ENCODE measurements around the gene GRIK2. TPM values are rescaled to one million over a fixed set of nuclear protein-coding genes. Genes with fewer than 3 reads are reported as not detected.

Gene GRIK2
- polyA plus RNA-seq, 1 of the 3 experiments (the other 2 are of a cell fraction): 0.30 TPM

DNA sequence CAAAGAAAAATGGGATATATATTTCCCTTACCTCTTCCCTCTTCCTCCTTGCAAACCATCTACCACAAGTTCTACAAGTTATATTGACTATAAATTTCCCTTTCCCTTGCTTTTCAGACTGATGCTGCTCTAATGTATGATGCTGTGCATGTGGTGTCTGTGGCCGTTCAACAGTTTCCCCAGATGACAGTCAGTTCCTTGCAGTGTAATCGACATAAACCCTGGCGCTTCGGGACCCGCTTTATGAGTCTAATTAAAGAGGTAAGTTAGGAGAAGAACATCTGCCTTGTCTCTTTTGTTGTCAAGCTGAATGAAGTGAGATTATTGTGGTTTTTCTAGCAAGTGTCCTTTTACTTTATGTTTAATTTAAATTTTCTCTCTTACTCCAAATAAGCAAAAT is 406.0 kb downstream of the GRIK2 start:
- Histone ChIP-seq H3K9me2 (peaks cover 4% of the 10 kb centered on the region; the same call in 1 of the 2 replicates), H3K79me2 (ENCODE audit: insufficient read depth) (no peaks in the 10 kb centered on the region), H2AFZ (ENCODE audit: low read depth) (no peak overlapping the region), H3F3A (replicated peaks; ENCODE audit: insufficient read depth) (no peaks in the 10 kb centered on the region), H3K9ac (no peak overlapping the region), H3K36me3 (replicated peaks in 1 of 2; ENCODE audit: control insufficient read depth in 1 of 2, insufficient read depth in 2 of 2, low read length in 1 of 2) (no peaks in the 10 kb centered on the region), H3K9me3 (no peaks in the 10 kb centered on the region), H3K27me3 (ENCODE audit: insufficient read depth) (no peaks in the 10 kb centered on the region), H3K4me1 (ENCODE audit: control insufficient read depth in 1 of 2, insufficient read depth in 2 of 2, low read depth in 1 of 2, low read length in 1 of 2) (no peaks in the 10 kb centered on the region), H4K20me1 (ENCODE audit: insufficient read depth) (no peaks in the 10 kb centered on the region), H3K27ac (ENCODE audit: low read depth in 2 of 2, low read length in 1 of 2) (no peak overlapping the region), H3K4me3 (ENCODE audit: low read depth in 2 of 2, low read length in 1 of 2) (no peak overlapping the region), H3K4me2 (no peak overlapping the region)
- TF ChIP-seq GABPA (IDR thresholded peaks at IDR 0.05; ENCODE audit: low read depth) (no peak), MXI1 (IDR thresholded peaks at IDR 0.05; ENCODE audit: low read depth, low read length) (no peak)
- ChIA-PET CTCF (no interaction called here), POLR2A (no interaction called here)
- no peak for DNase-seq
- WGBS (ENCODE audit: low lambda C conversion rate): 93% methylated on average over 5 of the region's 5 CpGs

DNA sequence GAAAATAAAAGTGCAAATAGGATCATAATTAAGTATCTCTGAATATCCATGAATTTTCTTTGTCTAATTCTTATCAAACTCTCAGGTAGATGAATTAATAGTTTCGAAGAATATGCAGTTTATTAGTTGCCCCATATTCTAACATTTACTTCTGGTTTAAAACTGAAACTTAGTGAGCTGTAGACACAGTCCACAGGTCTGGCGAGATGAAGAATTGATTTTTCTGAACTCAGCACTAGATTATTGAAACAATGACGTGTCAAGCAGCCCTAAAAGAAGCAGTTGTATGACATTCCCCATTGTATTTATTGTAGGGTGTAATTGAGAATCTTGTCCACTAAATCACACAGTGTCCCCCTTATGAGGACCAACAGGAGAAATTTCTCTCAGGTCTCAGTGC is 407.1 kb downstream of the GRIK2 start:
- Histone ChIP-seq H3K9me2 (peaks cover 4% of the 10 kb centered on the region; the same call in 1 of the 2 replicates), H2AFZ (ENCODE audit: low read depth) (no peak overlapping the region), H3K4me1 (ENCODE audit: control insufficient read depth in 1 of 2, insufficient read depth in 2 of 2, low read depth in 1 of 2, low read length in 1 of 2) (no peaks in the 10 kb centered on the region), H4K20me1 (ENCODE audit: insufficient read depth) (no peaks in the 10 kb centered on the region), H3F3A (replicated peaks; ENCODE audit: insufficient read depth) (peaks cover 2% of the 10 kb centered on the region), H3K4me3 (ENCODE audit: low read depth in 2 of 2, low read length in 1 of 2) (no peak overlapping the region), H3K36me3 (replicated peaks in 1 of 2; ENCODE audit: control insufficient read depth in 1 of 2, insufficient read depth in 2 of 2, low read length in 1 of 2) (no peaks in the 10 kb centered on the region), H3K27me3 (ENCODE audit: insufficient read depth) (no peaks in the 10 kb centered on the region), H3K9me3 (no peaks in the 10 kb centered on the region), H3K27ac (ENCODE audit: low read depth in 2 of 2, low read length in 1 of 2) (no peak overlapping the region), H3K9ac (no peak overlapping the region), H3K4me2 (no peak overlapping the region), H3K79me2 (ENCODE audit: insufficient read depth) (no peaks in the 10 kb centered on the region)
- POLR2A ChIA-PET: no interaction called here
- no peak for TF ChIP-seq MEF2A (IDR thresholded peaks at IDR 0.05; ENCODE audit: borderline replicate concordance, low read depth)
- TF ChIP-seq SMC3 (IDR thresholded peaks at IDR 0.05; ENCODE audit: low read depth, low read length): no peak
- TF ChIP-seq RAD21 (IDR thresholded peaks at IDR 0.05; ENCODE audit: low read length): no peak
- CTCF ChIA-PET: no interaction called here
- no peak for DNase-seq
- WGBS (ENCODE audit: low lambda C conversion rate): 55% methylated on average over 3 of the region's 3 CpGs

GRCh38 chr6:101803136-101803535 is 409.6 kb downstream of the GRIK2 start:
- 0% methylated on average over 1 of the region's 1 CpG for WGBS (ENCODE audit: low lambda C conversion rate)
- Histone ChIP-seq H3K79me2 (ENCODE audit: insufficient read depth) (no peaks in the 10 kb centered on the region), H3K4me2 (no peak overlapping the region), H3K4me1 (ENCODE audit: control insufficient read depth in 1 of 2, insufficient read depth in 2 of 2, low read depth in 1 of 2, low read length in 1 of 2) (no peaks in the 10 kb centered on the region), H3K9me2 (peaks cover 4% of the 10 kb centered on the region; the same call in 1 of the 2 replicates), H3K27ac (ENCODE audit: low read depth in 2 of 2, low read length in 1 of 2) (no peak overlapping the region; a peak in 1 of 4 replicates), H3K36me3 (replicated peaks in 1 of 2; ENCODE audit: control insufficient read depth in 1 of 2, insufficient read depth in 2 of 2, low read length in 1 of 2) (no peaks in the 10 kb centered on the region), H3K4me3 (ENCODE audit: low read depth in 2 of 2, low read length in 1 of 2) (no peak overlapping the region), H4K20me1 (ENCODE audit: insufficient read depth) (no peaks in the 10 kb centered on the region), H3K27me3 (ENCODE audit: insufficient read depth) (no peaks in the 10 kb centered on the region), H3K9ac (no peak overlapping the region), H2AFZ (ENCODE audit: low read depth) (no peak overlapping the region), H3K9me3 (no peaks in the 10 kb centered on the region), H3F3A (replicated peaks; ENCODE audit: insufficient read depth) (peaks cover 17% of the 10 kb centered on the region)
- no peak for TF ChIP-seq RAD21 (IDR thresholded peaks at IDR 0.05; ENCODE audit: low read length)
- TF ChIP-seq TEAD4 (IDR thresholded peaks at IDR 0.05; ENCODE audit: borderline replicate concordance, insufficient read depth): no peak
- TF ChIP-seq USF2 (IDR thresholded peaks at IDR 0.05; ENCODE audit: borderline replicate concordance, low read depth, low read length): no peak
- TF ChIP-seq EZH2phosphoT487 (IDR thresholded peaks at IDR 0.05; ENCODE audit: borderline replicate concordance, low read depth): no peak
- peak; percentile 19; the same call in 1 of the 2 replicates for TF ChIP-seq FOSL2 (IDR thresholded peaks at IDR 0.05; ENCODE audit: borderline replicate concordance, low read depth)
- no peak for TF ChIP-seq TAF1 (IDR thresholded peaks at IDR 0.05; ENCODE audit: borderline replicate concordance, low read depth, low read length)
- TF ChIP-seq RXRA (IDR thresholded peaks at IDR 0.05; ENCODE audit: borderline replicate concordance, low read depth): no peak
- no peak for TF ChIP-seq NRF1 (IDR thresholded peaks at IDR 0.05; ENCODE audit: low read depth, low read length)
- ChIA-PET CTCF (no interaction called here), POLR2A (no interaction called here)
- DNase-seq: no peak
